HT1080 (cell line): ENCODE results near the gene TCEANC2. TPM values are rescaled to one million over a fixed set of nuclear protein-coding genes. Genes with fewer than 3 reads are reported as not detected.
"Not testable (repeated sequence)": the region's sequence is repeated elsewhere in the genome, so short reads cannot be mapped to it uniquely, and the experiment has no call there.

Experiments used
- DNase-seq: peaks from one replicate; pipeline ENCODE4 v3.0.0-alpha.2; 2015; ENCODE audit warnings: low read depth
- total RNA-seq: library from RNA; depleted of rRNA; stranded (reverse); fragments of >200 nt; shearing (Covaris generic); gene quantifications from 2 replicates; pipeline ENCODE4 v1.2.3, GENCODE V29; 2014

TCEANC2 gene
- total RNA-seq, 1 experiment from 2014 or later: 6.1 TPM

DNA sequence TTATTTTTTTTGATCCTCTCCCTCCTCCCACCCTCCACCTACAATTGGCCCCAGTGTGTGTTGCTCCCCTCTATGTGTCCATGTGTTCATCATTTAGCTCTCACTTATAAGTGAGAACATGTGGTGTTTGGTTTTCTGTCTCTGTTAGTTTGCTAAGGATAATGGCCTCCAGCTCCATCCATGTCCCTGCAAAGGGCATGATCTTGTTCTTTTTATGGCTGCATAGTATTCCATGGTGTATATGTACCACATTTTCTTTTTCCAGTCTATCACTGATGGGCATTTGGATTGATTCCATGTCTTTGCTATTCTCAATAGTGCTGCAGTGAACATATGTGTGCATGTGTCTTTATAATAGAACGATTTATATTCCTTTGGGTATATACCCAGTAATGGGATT, 28.6 kb upstream of the TCEANC2 start:
- not testable (repeated sequence) for DNase-seq

- no peak for DNase-seq
Observed at GRCh38 chr1:54027848-54028247, 25.6 kb upstream of the TCEANC2 start.

- DNase-seq: no peak
Observed at GRCh38 chr1:54028306-54029251, 24.8 kb upstream of the TCEANC2 start.

- no peak for DNase-seq
Observed at GRCh38 chr1:54037476-54037875, 15.9 kb upstream of the TCEANC2 start.

DNA sequence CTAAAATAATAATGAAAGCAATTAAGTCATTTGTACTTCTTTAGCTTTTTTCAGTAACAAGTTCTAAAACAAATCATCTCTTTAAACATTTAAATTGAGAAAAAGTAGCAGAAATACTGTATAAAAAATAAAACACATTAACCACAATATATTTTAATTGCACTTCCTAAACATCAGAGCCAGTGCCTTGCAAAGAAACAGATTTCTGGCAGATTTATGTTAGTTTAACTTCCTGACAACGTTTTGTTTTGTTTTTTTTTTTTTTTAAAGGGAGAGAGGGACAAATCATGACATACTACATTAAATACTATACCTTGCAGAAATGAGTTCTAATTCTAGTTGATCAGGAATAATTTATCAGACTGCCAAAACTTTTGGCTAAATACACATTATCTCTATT, 11.6 kb upstream of the TCEANC2 start:
- no peak for DNase-seq

GRCh38 chr1:54045496-54045895, 7.9 kb upstream of the TCEANC2 start:
- no peak for DNase-seq

DNA sequence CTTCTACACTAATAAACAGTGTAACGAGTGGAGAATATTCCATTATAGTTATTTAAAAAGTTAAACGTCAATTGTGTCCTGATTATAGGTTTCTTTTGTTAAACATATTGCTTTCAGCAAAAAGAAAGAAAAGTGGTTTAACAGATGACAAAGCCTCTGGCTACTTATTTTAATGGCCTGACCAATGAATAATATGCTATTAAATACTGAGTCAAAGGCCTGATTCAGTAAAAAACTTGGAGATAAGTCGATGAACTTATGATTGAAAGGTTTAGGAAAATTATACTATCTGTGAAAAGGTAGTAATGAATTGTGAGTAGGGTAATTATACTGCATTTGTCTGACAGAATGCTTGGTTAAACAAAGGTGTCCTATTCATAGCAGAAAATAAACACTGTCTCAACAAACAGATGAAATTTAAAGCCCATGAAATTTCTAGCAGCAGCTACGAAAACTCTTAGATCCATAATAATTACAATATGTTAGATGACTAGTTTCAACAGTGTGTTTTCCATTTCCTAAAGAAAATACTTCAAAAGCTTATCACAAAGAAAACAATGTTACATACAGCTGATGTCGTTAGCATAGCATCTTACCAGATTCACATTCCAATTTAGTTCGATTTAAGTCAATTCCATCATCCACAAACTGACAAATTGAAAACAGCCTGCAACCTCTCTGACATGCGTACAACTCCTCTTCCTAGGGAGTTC, 6.6 kb upstream of the TCEANC2 start:
- no peak for DNase-seq

- DNase-seq: no peak
Observed at GRCh38 chr1:54047384-54048305, 5.8 kb upstream of the TCEANC2 start.

GRCh38 chr1:54050435-54050834, 3.0 kb upstream of the TCEANC2 start:
- DNase-seq: not testable (repeated sequence)

DNA sequence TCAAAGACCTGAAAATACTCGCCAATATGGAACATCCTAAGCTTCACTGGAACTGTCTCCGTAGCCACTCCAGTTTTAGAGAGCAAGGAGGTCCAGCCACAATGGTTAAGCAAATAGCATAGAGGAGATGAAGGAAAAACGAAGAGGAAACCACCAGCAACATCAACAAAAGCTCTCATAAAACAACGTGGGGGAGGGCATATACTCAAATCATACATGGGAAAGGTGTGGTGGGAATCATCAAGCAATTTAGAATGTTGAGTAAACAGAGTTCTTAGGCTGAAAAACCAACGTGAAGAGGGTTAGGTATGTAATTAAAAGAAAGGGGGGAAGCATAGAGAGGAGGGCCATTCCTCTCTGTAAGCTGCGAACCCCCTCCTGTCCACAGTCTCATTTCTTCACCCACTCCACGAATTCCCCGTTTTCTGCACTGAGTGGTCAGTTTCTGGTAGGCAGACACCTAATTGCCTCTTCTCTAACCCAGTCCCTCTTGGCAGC, 1.4 kb upstream of the TCEANC2 start:
- no peak for DNase-seq

GRCh38 chr1:54052431-54052933, 926 bp upstream of the TCEANC2 start:
- peak; percentile 28 for DNase-seq

- DNase-seq: no peak
Observed at GRCh38 chr1:54053745-54054437, 483 bp downstream of the TCEANC2 start.

DNA sequence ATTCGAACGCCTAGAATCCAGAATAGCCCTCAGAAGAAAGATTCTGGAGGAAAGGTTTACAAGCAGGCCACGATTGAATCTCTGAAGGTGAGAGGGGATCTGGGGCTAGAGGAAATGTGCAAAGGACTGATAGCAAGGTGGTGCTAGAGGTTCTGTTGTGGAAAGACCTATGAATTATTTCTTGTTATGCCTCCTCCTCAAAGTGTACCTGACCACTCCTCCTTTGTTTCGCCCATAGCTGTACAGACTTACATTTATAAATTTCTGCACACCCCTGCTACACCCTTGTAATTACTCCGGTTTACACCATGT, 986 bp downstream of the TCEANC2 start:
- no peak for DNase-seq

GRCh38 chr1:54064299-54064698, 10.9 kb downstream of the TCEANC2 start:
- DNase-seq: no peak

DNA sequence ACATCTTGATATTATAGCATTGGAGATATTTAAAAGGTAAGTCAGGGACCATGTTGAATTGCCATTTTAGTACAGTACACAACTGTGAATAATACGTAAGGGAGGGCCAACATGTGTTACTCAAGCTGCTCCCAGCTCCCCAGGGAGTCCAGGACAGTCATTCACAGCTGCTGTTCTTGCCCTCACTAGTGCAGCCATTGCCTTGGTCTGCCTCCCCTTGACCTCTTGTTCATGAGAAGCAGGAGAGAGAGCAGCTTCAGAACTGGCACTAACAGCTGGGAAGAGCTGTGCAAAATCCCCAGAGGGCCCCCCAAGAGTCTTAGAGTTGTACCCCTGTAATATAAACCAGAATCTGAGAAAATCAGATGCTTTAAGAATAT, 16.4 kb downstream of the TCEANC2 start:
- DNase-seq: no peak

DNA sequence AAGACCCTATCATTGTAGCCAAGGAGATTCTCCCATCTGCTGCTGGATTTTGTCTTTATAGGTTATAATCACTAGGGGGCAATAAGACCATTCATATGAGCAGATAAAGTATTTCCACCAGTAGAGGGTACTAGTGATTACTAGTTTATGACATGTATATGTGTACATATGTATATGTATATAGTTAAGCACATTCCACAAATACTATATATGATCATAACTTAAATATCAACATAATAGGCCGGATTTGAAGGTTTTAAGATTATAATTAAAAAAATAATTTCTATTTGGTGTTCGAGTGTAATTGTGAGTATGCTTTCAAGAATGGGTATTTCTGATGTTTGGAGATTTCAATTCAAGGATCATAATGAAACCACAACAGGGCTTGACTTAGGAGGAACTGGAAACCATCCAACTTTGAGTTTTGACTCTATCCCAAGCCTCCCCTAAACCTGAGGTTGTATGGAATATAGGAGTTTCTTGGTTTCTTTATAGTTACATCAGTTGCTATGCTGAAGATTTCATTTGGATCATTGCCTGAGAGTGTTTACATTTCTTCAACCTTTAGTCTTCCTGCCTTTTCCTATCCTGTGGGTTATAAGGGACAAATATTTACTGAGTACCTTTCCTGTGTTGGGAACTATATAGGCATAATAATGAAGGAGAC, 16.9 kb downstream of the TCEANC2 start:
- DNase-seq: peak; percentile 55

DNA sequence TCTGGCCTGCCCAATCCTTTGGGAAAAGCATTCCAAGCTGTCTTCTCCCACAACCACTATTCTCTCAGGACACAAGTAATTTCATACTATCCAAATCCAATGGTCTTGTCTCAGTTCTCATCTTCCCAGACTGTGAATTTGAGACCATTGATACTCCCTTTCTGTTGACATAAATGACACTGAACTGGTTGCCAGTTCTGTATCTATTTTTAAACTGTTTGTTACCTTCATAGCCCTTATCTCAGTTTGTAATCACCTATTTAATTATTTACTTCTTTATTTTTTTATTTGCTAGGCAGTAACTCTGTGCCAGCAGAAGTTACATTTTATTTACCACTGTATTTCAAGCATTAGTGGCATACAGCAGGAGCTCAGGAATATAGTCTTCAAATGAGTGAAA, 24.0 kb downstream of the TCEANC2 start:
- DNase-seq: no peak

GRCh38 chr1:54080598-54081049, 27.2 kb downstream of the TCEANC2 start:
- DNase-seq: no peak

- peak; percentile 70 for DNase-seq
Observed at GRCh38 chr1:54081306-54082270, 28.2 kb downstream of the TCEANC2 start.
